CD4-positive, alpha-beta T cell treated with Interleukin-4 for 4 hours (primary cell): Measurements from ENCODE around the gene COL9A3.
A peak's percentile ranks its signal among the peaks of the same experiment; 100 is the strongest.
"Not testable (repeated sequence)": the region's sequence is repeated elsewhere in the genome, so short reads cannot be mapped to it uniquely, and the experiment has no call there.

Experiments
- DNase-seq: peaks from one replicate; pipeline ENCODE4 v3.0.0-alpha.2; 2020

The COL9A3 gene

DNA sequence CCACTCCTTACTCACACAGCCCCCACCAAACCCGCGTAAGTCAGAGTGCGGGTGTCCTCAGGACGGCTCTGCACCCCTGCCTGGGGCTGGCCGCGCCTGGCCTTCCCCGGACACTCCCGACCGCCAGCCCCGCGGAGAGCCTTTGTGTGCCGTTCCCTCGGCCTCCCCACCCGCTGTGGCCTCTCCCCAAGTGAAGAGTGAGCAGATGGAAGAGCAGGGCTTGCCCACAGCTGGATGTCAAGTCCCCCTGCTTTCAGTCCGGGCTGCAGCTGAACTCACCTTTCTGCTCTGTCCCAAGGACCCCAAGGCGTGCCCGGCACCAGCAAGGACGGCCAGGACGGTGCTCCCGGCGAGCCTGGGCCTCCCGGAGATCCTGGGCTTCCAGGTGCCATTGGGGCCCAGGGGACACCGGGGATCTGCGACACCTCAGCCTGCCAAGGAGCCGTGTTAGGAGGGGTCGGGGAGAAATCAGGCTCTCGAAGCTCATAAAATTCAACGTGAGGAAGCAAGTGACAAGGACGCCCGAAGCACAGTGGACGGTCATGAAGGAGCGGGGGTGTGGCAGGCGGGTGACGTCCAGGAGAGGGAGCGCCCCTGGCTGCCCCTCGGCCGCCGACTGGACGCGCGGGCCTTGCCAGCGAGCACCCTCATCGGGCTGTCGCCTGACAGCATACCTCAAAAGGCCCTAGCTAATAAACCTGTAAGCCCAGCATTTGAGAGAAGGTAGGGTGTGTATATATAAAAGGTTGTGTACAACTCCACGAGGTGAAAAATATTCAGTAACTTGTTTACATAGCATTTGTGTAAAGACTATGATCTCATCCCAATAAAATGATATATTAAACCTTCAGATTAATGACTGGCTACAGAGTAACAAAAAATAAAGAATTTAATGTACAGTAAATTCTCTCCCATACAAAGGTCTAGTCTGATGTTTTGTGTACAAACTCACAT lies 23.7 kb downstream of the COL9A3 start:
- DNase-seq: no peak

DNA sequence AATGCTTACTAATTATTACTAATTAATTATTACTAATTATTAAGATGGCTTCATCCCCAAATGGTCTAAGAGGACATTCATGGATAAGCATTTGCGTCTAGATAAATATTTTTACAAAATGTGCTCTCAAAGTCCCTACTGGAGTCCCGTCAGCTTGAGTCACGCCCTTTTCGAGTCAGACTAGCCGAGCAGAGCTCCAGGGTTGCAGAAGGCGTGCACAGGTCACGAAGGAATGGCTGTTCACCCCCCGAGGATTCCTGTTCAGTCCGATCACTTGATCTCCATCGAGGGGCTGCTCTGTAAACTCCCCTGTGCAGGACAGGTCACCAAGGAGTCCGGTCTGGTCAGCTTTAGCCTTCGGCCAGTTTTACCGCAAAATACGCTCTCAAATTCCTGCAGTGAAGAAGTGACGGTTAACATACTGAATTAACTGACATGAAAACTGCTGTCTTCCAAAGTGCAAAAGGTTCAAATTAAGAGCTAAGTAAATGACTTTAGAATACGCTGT lies 24.9 kb downstream of the COL9A3 start:
- no peak for DNase-seq

DNA sequence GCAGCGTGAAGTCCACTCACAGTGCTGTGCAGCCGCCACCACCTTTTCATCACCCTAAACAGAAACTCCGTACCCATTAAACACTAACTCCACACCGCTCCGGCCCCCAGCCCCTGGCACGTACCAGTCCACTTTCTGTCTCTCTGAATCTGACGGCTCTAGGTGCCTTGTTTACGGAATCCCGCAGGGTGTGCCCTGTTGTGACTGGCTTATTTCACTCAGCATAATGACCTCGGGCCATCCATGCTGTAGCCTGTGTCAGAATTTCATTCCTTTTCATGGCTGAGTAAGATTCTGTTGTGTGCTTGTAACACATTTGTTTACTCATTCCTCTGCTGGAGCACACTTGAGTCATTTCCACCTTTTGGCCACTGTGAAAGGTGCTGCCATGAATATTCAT lies 26.8 kb downstream of the COL9A3 start:
- no peak for DNase-seq

DNA sequence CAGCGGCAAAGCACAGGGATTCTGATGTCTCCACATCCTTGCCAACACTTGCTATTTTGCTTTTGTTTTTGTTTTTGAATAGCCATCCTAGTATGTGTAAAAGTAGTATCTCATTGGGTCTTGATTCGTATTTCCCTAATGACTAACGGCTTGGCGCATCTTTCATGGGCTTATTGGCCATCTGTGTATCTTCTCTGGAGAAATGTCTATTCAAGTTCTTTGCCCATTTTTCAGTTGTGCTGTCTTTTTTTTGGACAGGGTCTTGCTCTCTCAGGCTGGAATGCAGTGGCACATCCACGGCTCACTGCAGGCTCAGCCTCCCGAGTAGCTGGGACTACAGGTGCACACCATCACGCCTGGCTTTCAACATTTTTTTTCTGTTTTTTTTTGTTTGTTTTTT lies 27.3 kb downstream of the COL9A3 start:
- DNase-seq: no peak

DNA sequence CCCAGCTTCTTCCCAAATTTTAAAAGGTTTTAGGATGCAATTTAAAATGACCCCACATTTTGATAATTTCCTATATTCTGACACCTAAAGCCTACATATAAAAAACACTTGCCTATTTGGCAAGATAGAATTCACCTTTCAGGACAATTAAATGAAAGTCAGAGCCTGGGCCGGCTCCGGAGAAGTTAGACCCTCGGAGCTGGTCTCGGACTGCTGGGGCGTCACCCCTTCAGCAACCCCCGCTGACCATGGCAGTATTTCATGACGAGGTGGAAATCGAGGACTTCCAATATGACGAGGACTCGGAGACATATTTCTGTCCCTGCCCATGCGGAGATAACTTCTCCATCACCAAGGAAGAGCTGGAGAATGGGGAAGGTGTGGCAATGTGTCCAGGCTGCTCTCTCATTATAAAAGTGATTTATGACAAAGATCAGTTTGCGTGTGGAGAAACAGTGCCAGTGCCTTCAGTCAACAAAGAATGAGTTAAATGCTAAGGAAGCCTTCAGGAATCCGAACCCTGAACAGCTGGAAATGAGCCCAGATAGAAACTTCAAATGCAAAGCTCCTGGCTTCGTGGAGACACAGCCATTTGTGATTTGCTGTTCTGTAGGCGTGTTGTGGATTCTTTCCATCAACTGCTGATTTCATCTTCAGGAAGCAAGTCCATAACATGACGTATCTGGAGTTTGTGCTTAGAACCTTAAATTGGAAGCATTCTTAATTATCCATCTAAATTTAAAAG lies 28.7 kb downstream of the COL9A3 start:
- DNase-seq: no peak

DNA sequence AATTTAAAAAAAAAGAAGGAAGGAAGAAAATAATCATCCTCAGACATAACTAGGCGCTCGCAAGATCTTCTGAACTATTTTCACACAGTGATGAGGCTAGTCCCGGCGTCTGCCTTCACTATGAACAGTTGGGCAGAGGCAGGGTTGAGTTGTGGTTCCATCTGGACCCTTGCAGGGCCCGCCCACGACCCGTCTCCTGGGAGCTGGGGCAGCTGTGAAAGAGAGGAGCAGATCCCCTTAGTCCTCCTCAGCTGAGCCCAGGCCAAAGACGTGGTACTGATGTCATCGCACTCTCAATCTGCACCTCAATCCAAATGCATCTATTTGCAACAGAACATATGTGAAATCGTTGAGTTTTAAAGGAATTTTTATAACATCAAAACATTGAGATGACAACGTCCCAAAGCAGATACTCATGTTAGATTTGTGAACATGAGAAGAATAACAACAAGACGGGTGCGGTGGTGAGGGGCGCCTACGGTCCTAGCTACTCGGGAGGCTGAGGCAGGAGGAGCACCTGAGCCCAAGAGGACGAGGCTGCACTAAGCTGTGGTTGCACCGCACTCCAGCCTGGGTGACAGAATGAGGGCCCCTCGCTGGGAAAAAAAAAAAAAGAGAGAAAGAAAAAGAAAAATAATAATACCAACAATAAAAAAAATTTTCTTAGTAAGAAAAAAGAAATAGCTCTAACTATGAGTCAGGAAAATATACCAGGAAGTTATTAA lies 29.5 kb downstream of the COL9A3 start:
- DNase-seq: no peak

DNA sequence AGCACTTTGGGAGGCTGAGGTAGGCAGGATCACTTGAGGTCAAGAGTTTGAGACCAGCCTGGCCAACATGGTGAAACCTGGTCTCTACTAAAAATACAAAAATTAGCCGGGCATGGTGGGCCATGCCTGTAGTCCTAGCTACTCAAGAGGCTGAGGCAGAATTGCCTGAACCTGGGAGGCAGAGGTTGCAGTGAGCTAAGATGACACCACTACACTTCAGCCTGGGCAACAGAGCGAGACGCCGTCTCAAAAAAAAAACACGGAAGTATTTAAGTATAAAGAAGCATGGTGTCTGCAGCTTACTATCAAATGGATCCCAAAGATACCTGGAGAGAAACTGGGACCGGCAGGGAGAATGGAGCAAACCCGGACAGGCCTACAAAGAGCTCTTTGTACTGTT lies 32.1 kb downstream of the COL9A3 start:
- DNase-seq: not testable (repeated sequence)

DNA sequence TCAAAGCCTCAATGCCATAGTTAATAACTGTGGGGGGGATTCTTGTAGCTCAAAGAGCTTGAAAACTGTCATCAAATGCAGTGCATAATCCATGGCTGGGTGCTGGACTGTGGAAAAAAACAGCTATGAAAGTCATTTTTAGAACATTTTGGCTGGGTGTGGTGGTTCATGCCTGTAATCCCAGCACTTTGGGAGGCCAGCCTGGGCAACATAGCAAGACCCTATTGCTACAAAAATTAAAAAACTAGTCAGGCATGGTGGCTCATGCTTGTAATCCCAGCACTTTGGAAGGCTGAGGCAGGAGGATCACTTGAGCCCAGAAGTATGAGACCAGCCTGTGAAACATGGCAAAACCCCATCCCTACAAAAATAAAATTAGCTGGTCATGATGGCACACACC lies 32.6 kb downstream of the COL9A3 start:
- no peak for DNase-seq

DNA sequence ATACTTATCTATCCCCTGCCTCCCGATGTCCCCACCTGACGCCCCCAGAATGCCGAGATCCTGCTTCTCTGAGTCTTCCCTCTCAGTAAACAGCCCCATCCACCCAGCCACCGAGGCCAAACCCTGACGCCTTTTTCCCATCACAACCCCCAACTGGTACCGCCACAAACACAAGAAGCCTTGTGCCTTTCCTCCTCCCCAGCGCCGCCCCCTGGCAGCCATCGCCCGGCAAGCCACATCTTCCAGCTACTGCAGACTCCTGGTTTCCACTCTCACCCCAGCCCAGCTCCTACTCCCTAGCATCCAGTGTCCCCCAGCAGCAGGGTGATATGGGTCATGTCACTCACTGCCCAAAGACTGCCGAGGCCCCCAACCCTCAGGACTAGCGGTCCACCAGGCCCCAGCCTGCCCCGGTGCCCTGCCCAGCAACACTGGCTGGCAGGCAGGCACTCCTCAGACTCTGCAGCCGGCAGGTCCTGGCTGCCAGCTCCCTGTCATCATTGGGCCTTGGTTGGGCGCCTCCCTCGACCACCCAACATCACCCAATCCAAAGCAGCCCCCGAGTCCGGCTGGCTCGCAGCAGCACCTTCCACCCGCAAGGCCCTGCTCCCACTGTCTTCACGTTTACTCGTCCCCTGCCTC lies 33.6 kb downstream of the COL9A3 start:
- DNase-seq: no peak

DNA sequence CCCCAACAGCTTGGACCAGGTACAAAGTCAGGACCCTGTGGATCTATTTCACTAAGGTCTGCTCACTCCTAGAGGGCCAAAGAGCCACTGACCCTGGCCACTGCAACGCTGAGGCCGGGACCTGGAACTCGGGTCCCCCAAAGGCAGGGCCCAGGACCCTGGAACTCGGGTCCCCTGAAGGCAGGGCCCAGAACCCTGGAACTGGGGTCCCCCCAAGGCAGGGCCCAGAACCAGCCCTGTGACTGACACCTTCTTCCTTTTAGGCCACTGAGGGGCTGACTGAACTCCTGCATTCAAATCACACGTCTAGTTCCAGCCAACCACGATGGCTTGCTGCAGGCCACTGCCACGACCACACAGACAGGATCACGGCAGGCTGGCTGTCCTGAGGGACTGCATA lies 35.3 kb downstream of the COL9A3 start:
- DNase-seq: no peak

DNA sequence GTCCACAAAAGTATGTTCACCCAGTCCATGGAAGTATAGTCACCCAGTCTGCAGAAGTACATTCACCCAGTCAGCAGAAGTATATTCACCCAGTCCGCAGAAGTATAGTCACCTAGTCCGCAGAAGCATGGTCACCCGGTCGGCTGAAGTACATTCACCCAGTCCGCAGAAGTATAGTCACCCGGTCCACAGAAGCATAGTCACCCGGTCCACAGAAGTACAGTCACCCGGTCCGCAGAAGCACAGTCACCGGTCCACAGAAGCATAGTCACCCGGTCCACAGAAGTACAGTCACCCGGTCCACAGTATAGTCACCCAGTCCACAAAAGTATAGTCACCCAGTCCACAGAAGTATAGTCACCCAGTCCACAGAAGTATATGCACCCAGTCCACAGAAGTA lies 36.0 kb downstream of the COL9A3 start:
- DNase-seq: no peak

DNA sequence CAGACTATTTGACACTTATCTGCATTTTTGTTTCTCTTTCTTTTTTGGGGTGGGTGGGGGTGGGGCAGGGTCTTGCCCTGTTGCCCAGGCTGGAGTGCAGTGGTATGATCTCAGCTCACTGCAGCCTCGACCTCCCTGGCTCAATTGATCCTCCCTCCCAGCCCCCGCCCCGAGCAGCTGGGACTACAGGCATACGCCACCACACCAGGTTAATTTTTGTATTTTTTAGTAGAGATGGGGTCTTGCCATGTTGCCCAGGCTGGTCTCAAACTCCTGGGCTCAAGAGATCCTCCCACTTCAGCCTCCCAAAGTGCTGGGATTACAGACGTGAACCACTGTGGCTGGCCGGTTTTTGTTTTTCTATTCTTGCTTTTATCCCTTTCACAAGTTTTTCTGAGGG lies 36.5 kb downstream of the COL9A3 start:
- DNase-seq: not testable (repeated sequence)

DNA sequence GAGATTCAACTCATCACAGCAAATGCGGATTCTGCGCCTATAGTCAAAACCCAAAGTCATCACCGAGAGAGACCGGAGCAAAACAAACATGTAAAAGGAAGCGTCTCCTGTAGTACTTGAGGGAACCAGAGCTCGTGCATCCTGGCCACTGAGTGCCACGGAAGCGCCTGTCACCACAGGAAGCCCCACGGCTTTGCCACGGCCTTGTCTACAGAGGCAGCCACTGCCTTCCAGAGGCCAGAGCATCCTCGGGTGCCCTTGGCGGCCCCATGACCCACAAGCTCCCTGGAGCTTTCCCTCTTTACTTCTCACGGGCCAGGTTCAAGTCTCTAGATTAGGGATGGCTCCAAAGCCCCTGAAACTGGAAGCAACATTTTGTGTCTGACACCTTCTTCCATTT lies 37.3 kb downstream of the COL9A3 start:
- DNase-seq: no peak

DNA sequence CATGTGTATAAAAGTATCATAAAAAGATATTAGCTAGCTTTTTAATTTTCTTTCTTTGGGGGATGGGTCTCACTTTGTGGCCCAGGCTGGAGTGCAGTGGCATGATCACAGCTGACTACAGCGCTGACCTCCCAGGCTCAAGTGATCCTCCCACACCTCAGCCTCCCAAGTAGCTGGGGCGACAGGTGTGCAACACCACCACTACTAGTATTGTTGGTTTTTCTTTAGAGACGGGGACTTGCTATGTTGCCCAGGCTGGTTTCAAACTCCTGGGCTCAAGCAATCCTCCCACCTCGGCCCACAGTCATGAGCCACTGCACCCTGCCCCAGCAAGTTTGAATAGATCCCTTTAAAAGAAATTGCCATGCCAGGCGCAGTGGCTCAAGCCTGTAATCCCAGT lies 38.3 kb downstream of the COL9A3 start:
- DNase-seq: no peak

DNA sequence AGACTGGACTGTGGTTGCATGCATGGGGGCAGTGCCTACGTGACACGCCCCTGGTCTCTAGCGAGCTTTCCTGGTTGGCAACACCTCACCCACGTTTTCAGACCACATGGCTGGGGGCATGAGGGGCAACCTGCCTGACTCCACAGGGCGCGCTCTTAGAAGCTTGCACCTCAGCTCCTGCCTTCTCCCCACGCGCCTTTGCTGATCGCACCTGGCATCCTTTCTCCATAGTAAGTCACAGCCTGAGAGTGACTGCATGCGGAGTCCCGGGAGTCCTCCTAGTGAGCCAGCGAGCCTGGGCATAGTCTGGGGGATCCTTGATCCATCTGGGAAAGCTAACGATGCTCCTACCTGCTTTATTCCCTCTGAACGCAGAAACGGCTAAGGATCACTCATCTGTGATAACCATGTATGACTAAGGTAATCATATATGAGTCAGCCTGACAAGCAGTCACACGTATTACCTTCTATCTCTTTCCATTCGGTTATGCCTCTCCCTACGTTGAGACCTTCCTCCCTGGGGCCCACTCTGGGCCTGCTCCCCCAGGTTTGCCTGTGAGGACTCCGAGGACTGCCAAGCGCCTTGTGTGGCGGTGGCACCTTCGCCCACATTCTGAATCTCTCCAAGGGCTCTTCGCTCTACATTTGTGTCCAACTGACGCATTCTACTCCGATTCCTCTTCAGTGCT lies 40.2 kb downstream of the COL9A3 start:
- DNase-seq: no peak

DNA sequence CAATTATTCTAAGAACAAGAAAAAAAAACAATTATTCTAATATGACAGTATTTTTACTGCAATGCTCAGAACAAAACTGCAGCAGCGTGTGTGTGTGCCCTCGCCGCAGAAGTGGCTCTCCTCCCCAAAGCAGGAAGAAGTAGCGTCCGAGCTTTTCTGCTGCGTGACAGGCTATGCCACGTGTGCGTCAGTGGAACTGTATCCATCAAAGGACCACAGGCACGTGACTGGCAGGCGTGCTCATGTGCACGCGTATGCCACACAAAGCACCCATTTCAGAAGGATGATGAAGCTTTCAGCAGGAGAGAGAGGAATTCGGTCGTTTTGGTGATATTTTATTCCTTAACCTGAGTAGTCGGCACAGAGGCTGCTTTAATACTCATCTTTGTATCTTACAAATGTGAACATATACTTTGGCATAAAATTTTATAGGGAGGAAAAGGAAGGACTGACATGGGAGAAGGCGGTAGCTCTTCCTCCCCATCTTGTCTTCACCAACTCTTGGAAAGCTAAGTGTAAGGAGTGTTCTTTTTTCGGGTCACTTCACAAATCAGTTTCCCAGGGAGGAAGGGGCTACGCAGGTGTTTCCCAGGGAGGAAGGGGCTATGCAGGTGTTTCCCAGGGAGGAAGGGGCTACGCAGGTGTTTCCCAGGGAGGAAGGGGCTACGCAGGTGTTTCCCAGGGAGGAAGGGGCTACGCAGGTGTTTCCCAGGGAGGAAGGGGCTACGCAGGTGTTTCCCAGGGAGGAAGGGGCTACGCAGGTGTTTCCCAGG lies 41.4 kb downstream of the COL9A3 start:
- DNase-seq: no peak

DNA sequence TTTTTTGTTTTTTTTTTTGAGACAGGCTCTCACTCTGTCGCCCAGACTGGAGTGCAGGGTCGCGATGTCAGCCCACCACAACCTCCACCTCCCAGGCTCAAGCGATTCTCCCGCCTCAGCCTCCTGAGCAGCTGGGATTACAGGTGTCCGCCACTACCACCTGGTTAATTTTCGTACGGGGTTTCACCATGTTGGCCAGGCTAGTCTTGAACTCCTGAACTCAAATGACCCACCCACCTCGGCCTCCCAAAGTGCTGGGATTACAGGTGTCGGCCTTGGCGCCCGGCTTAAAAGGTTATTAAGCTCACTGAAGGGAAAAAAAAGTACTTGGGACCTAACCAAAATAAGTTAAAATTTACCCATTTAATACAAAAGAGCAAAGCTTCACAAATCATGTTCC lies 42.9 kb downstream of the COL9A3 start:
- DNase-seq: no peak

DNA sequence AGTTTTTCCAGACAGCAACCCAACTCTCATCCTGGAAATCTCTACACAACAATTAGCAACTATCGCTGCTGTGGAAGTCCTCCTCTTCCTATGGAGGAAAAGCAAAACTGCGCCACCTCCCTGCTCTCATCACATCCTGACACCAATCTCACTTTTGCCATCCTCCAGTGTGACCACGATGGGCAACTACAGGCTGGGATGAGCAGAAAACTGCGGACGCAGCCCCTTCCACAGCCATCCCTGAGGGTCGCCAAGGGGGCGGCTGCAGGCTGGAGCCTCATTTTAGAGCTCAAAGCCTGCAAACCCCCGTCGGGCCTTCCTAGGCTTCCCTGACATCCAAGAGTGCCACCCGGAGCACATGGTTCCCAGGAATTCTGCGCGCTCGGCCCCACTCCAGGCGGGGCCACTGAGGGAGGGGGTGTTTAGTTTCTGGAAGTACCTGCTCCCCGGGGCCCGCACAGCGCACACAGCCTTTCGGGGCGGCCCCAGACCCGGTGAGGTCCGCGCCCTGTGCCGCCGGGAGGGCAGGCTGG lies 43.6 kb downstream of the COL9A3 start:
- DNase-seq: no peak

DNA sequence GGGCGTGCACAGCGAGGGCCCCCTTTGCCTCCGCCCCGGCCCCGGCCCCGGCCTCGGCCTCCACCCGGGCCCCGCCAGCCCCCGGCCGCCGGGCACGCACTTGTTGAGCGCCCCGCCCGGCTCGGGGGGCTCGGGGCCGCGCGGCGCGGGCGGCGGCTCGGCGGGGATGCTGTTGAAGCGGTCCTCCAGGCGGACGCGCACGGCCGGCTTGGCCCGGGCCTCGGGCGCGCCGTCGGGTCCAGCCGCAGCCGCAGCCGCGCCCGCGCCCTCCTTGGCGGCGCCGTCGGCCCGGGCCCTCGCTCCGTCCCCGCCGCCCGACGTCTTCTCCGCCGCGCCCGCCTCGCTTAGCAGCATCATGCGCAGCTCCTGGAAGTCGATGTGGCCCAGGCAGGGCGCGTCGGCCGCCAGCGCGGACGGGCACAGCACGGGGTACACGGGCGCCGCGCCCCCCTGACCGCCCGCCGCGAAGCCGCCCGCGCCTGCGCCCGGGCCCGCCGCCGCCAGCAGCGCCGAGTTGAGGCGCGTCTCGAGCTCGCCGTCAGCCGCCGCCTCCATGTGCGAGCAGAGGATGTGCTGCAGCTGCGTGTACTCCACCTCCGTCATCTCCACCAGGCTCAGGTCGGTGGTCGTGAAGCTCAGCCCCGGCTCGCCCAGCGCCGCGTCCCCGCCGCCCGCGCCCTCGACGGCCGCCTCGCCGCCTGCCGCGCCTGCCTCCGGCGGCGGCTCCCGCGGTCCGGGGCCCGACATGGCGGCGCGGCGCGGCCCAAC lies 44.3 kb downstream of the COL9A3 start:
- DNase-seq: peak; percentile 27

DNA sequence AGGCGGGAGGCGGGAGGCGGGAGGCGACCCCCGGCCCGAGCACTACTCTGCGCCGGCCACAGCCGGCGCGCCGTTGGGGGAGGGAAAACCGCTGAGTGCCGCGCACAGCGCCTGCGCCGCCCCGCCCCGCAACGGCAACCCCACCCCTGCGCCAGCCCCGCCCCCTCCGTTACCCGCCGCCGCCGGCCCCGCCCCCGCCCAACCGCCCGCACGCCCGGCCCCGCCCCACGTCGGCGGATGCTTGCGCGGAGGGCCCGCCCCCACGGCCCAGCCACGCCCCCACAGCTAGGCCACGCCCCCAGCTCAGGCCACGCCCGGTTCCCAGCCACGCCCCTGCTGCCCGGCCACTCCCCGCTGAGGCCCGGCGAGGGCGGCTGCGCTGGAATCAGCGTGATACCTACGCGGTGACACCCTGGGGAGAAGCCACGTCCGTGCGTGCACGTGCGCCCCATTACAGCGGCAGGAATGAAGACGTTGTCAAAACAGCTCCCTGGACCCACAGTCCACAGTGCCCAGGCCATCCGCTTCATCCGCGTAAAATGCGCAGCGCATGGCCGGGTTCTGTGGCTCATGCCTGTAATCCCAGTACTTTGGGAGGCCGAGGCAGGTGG lies 45.0 kb downstream of the COL9A3 start, which contains the start of gene TCFL5:
TSS of gene TCFL5 (minus strand) at position 97 of the 611 bp plus-strand sequence. CDS start 152 bp downstream, outside the sequence.
- DNase-seq: peak; percentile 84
